Fibroblast of pulmonary artery (primary cell): ENCODE data around the gene HS3ST4.

Experiments
- DNase-seq: peaks from one replicate; pipeline ENCODE4 v3.0.0-alpha.2; 2010; ENCODE audit warnings: low read depth
- H3K4me3 ChIP-seq: replicated peaks from 2 replicates; pipeline ENCODE4 v1.5.1; 2011; ENCODE audit warnings: low read depth, mild to moderate bottlenecking, control low read depth, low read length, moderate library complexity
- CTCF ChIP-seq: IDR thresholded peaks from 2 replicates; pipeline ENCODE4 v1.5.1; 2011; ENCODE audit warnings: mild to moderate bottlenecking, control low read depth, low read length, inconsistent platforms; ENCODE audit errors: missing control alignments

The HS3ST4 gene

GRCh38 chr16:25996052-25996451 lies 304.3 kb downstream of the HS3ST4 start:
- no peak overlapping the region for H3K4me3 ChIP-seq
- no peak for DNase-seq
- TF ChIP-seq CTCF = no peak

- no peak for DNase-seq
- no peak overlapping the region for H3K4me3 ChIP-seq
- TF ChIP-seq CTCF = no peak
Observed at GRCh38 chr16:26005336-26005735, 313.6 kb downstream of the HS3ST4 start.

GRCh38 chr16:26012376-26012775 lies 320.6 kb downstream of the HS3ST4 start:
- DNase-seq = no peak
- no peak overlapping the region for H3K4me3 ChIP-seq
- no peak for TF ChIP-seq CTCF

- H3K4me3 ChIP-seq = no peak overlapping the region
- no peak for TF ChIP-seq CTCF
- no peak for DNase-seq
Observed at GRCh38 chr16:26015776-26016175, 324.0 kb downstream of the HS3ST4 start.

GRCh38 chr16:26016989-26017388 lies 325.2 kb downstream of the HS3ST4 start:
- TF ChIP-seq CTCF = no peak
- no peak for DNase-seq
- H3K4me3 ChIP-seq = no peak overlapping the region

GRCh38 chr16:26019381-26020242 lies 327.9 kb downstream of the HS3ST4 start:
- DNase-seq = no peak
- TF ChIP-seq CTCF = no peak

More at GRCh38 chr16:26019381-26020242, 327.9 kb downstream of the HS3ST4 start:
- H3K4me3 ChIP-seq = no peak overlapping the region
